ENCODE results near the gene KIF2A. TPM values are rescaled to one million over a fixed set of nuclear protein-coding genes. Genes with fewer than 3 reads are reported as not detected.

The KIF2A gene
- total RNA-seq, 1 donor from 2014 or later: 91.7 TPM

DNA sequence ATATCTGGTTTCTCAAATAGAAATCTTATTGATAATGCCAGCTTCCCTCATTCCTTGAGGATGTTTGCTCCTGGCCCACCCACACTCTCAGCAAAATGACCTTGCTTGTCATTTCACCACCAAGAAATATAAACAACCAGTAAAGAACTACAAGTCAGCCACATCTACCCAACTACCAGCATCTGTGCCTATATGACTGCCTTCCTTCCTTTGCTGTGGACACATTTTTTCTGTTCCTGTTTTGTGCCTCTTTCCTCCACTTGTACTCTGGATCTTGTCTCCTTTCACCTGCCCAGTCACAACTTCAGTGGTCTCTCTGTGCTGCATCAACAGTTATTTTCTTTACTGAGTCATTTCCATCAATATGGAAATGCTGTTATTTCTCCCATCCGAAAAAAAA is 20.3 kb downstream of the KIF2A start:
- H3K27ac Mint-ChIP-seq (ENCODE audit: unreplicated experiment): no peak overlapping the region

DNA sequence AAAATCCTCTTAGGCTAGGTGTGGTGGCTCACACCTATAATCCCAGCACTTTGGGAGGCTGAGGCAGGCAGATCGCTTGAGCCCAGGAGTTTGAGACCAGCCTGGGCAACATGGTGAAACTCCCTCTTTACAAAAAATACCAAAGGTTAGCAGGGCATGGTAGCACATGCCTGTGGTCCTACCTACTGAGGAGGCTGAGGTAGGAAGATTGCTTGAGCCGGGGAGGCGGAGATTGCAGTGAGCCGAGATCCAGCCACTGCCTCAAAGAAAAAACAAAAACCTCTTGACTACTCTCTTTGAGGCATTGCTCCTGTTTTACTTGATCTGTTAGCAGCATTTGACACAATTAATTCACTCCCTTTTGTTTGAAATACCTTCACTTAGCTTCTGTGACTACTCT is 20.7 kb downstream of the KIF2A start:
- Mint-ChIP-seq H3K27me3 (ENCODE audit: unreplicated experiment) (no peaks in the 10 kb centered on the region), H3K4me1 (ENCODE audit: low read depth, unreplicated experiment) (peaks cover 22% of the 10 kb centered on the region), H3K27ac (ENCODE audit: unreplicated experiment) (no peak overlapping the region), H3K9me3 (ENCODE audit: unreplicated experiment) (no peaks in the 10 kb centered on the region), H3K4me3 (ENCODE audit: unreplicated experiment) (no peak overlapping the region), H3K36me3 (ENCODE audit: unreplicated experiment) (no peaks in the 10 kb centered on the region)
- TF ChIP-seq, protein P1, sequence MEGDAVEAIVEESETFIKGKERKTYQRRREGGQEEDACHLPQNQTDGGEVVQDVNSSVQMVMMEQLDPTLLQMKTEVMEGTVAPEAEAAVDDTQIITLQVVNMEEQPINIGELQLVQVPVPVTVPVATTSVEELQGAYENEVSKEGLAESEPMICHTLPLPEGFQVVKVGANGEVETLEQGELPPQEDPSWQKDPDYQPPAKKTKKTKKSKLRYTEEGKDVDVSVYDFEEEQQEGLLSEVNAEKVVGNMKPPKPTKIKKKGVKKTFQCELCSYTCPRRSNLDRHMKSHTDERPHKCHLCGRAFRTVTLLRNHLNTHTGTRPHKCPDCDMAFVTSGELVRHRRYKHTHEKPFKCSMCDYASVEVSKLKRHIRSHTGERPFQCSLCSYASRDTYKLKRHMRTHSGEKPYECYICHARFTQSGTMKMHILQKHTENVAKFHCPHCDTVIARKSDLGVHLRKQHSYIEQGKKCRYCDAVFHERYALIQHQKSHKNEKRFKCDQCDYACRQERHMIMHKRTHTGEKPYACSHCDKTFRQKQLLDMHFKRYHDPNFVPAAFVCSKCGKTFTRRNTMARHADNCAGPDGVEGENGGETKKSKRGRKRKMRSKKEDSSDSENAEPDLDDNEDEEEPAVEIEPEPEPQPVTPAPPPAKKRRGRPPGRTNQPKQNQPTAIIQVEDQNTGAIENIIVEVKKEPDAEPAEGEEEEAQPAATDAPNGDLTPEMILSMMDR (IDR thresholded peaks at IDR 0.05; ENCODE audit: partially characterized antibody, unreplicated experiment): no peak
- DNase-seq: no peak

More for the DNA sequence above, 20.3 kb downstream of the KIF2A start:
- Mint-ChIP-seq H3K27me3 (ENCODE audit: unreplicated experiment) (no peaks in the 10 kb centered on the region), H3K4me1 (ENCODE audit: low read depth, unreplicated experiment) (peaks cover 22% of the 10 kb centered on the region), H3K36me3 (ENCODE audit: unreplicated experiment) (no peaks in the 10 kb centered on the region), H3K9me3 (ENCODE audit: unreplicated experiment) (no peaks in the 10 kb centered on the region), H3K4me3 (ENCODE audit: unreplicated experiment) (no peak overlapping the region)
- TF ChIP-seq, protein P1 (IDR thresholded peaks at IDR 0.05; ENCODE audit: partially characterized antibody, unreplicated experiment): no peak
- DNase-seq: no peak

- DNase-seq: no peak
- no peak overlapping the region for H3K4me3 Mint-ChIP-seq (ENCODE audit: unreplicated experiment)
- no peak overlapping the region for H3K27ac Mint-ChIP-seq (ENCODE audit: unreplicated experiment)
- H3K27me3 Mint-ChIP-seq (ENCODE audit: unreplicated experiment): no peaks in the 10 kb centered on the region
- TF ChIP-seq, protein P1 (IDR thresholded peaks at IDR 0.05; ENCODE audit: partially characterized antibody, unreplicated experiment): no peak
- H3K36me3 Mint-ChIP-seq (ENCODE audit: unreplicated experiment): no peaks in the 10 kb centered on the region
- H3K9me3 Mint-ChIP-seq (ENCODE audit: unreplicated experiment): no peaks in the 10 kb centered on the region
- peaks cover 22% of the 10 kb centered on the region for H3K4me1 Mint-ChIP-seq (ENCODE audit: low read depth, unreplicated experiment)
Observed at GRCh38 chr5:62327138-62328053, 21.4 kb downstream of the KIF2A start.

GRCh38 chr5:62328772-62329491 is 22.9 kb downstream of the KIF2A start:
- no peak for DNase-seq
- Mint-ChIP-seq H3K27me3 (ENCODE audit: unreplicated experiment) (no peaks in the 10 kb centered on the region), H3K4me3 (ENCODE audit: unreplicated experiment) (no peak overlapping the region), H3K27ac (ENCODE audit: unreplicated experiment) (no peak overlapping the region), H3K9me3 (ENCODE audit: unreplicated experiment) (no peaks in the 10 kb centered on the region), H3K36me3 (ENCODE audit: unreplicated experiment) (no peaks in the 10 kb centered on the region), H3K4me1 (ENCODE audit: low read depth, unreplicated experiment) (peaks cover 24% of the 10 kb centered on the region)
- TF ChIP-seq, protein P1 (IDR thresholded peaks at IDR 0.05; ENCODE audit: partially characterized antibody, unreplicated experiment): no peak
